HEK293 (cell line): ENCODE data around the gene CNGB1.

Experiments
- HOXC10 ChIP-seq: sonication (generic); formaldehyde crosslinking; IDR thresholded peaks from 2 replicates; pipeline ENCODE4 v1.8.1; 2023; ENCODE audit warnings: mild to moderate bottlenecking, missing genetic modification reagents
- KLF9 ChIP-seq: fragments of 450-650 bp; formaldehyde crosslinking; IDR thresholded peaks from 2 replicates; pipeline ENCODE4 v1.5.1; 2016; ENCODE audit warnings: missing biosample characterization, missing genetic modification characterization, low read depth
- ZFP3 ChIP-seq: fragments of 450-650 bp; formaldehyde crosslinking; IDR thresholded peaks from 2 replicates; pipeline ENCODE4 v1.5.1; 2016; ENCODE audit warnings: low read depth, missing biosample characterization, missing genetic modification characterization
- ZFP69B ChIP-seq: fragments of 450-650 bp; formaldehyde crosslinking; IDR thresholded peaks from 2 replicates; pipeline ENCODE4 v1.5.1; 2016; ENCODE audit warnings: missing biosample characterization, missing genetic modification characterization
- TF ChIP-seq, protein P1 (sequence below): fragments of 450-650 bp; formaldehyde crosslinking; IDR thresholded peaks from 2 replicates; pipeline ENCODE4 v1.5.1; 2016; ENCODE audit warnings: missing biosample characterization, missing genetic modification characterization

DNA sequence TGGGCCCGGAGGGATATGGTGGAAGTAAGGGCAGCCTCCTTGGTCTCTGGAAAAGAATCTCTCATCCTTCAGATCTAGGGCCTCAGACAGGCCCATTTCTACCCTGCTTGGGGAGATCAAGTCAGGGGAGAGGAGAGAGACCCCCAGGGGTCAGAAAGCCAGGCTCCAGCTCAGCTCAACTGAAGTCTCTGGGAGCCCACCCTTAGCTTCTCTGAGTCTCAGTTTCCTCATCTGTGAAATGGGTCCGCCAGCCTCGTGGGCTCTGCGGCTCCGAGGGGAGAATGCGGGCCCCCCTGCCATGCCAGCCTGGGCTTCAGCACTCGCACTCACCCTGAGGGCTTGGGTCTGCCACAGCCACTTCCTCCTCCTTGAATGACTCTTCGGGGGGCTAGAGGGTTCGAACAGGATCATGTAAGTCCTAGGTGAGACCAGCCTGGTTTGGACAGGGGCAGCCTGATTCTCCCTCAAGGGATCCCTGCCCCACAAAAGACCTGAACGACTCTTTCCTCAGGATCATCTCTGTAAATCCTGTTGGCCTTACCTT is 6.7 kb downstream of the CNGB1 start:
- TF ChIP-seq ZFP69B (tag by site-specific recombination) (no peak), ZFP3 (no peak), KLF9 (tag by site-specific recombination) (no peak), HOXC10 (CRISPR knock-in tag) (no peak)
- TF ChIP-seq, protein P1, sequence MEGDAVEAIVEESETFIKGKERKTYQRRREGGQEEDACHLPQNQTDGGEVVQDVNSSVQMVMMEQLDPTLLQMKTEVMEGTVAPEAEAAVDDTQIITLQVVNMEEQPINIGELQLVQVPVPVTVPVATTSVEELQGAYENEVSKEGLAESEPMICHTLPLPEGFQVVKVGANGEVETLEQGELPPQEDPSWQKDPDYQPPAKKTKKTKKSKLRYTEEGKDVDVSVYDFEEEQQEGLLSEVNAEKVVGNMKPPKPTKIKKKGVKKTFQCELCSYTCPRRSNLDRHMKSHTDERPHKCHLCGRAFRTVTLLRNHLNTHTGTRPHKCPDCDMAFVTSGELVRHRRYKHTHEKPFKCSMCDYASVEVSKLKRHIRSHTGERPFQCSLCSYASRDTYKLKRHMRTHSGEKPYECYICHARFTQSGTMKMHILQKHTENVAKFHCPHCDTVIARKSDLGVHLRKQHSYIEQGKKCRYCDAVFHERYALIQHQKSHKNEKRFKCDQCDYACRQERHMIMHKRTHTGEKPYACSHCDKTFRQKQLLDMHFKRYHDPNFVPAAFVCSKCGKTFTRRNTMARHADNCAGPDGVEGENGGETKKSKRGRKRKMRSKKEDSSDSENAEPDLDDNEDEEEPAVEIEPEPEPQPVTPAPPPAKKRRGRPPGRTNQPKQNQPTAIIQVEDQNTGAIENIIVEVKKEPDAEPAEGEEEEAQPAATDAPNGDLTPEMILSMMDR (tag by site-specific recombination) = no peak
